Breast epithelium (tissue), 4 donors: ENCODE results near the gene CDH23. TPM values are rescaled to one million over a fixed set of nuclear protein-coding genes. Genes with fewer than 3 reads are reported as not detected.

ENCODE experiments used
- DNase-seq, 2 donors: peaks; one replicate each; pipeline ENCODE4 v3.0.0-alpha.2; 2019; ENCODE audit warnings: low spot score in 2 of 2
- H3K27ac ChIP-seq, 2 donors: fragments of 200-600 bp; sonication (generic) in 1 of 2; one replicate each; pipeline ENCODE4 v1.5.1; 2016 to 2019; ENCODE audit warnings: mild to moderate bottlenecking in 1 of 2
- H3K27me3 ChIP-seq, 2 donors: fragments of 200-600 bp; sonication (generic) in 1 of 2; one replicate each; pipeline versions ENCODE4 v1.5.1 to v1.6.0; 2017 to 2019; ENCODE audit warnings: control low read depth in 1 of 2, mild to moderate bottlenecking in 1 of 2
- H3K36me3 ChIP-seq: fragments of 200-600 bp; one replicate; pipeline ENCODE4 v1.5.1; 2019
- H3K4me1 ChIP-seq, 2 donors: fragments of 200-600 bp; sonication (generic); one replicate each; pipeline ENCODE4 v1.5.1; 2016 to 2019; ENCODE audit warnings: control low read depth in 1 of 2
- H3K4me3 ChIP-seq, 3 donors: fragments of 200-600 bp; sonication (generic); 1 replicate in 2 of 3; 2 replicates in 1 of 3; pipeline ENCODE4 v1.5.1; 2016 to 2019; ENCODE audit warnings: mild to moderate bottlenecking in 3 of 3, moderate library complexity in 2 of 3
- H3K9me3 ChIP-seq, 2 donors: fragments of 200-600 bp; sonication (generic) in 1 of 2; one replicate each; pipeline ENCODE4 v1.5.1; 2016 to 2019; ENCODE audit warnings: control low read depth in 1 of 2
- CTCF ChIP-seq, 3 donors: fragments of 450-650 bp; IDR thresholded peaks; one replicate each; pipeline ENCODE4 v1.5.1; 2016 to 2017; ENCODE audit warnings: antibody characterized with exemption in 3 of 3, mild to moderate bottlenecking in 3 of 3, moderate library complexity in 3 of 3
- POLR2A ChIP-seq: fragments of 450-650 bp; IDR thresholded peaks from one replicate; pipeline ENCODE4 v1.6.1; 2016; ENCODE audit warnings: antibody characterized with exemption, mild to moderate bottlenecking, moderate library complexity
- POLR2AphosphoS5 ChIP-seq, 3 donors: sonication (generic); formaldehyde crosslinking; IDR thresholded peaks; one replicate each; pipeline ENCODE4 v1.6.1; 2017; ENCODE audit warnings: antibody characterized with exemption in 3 of 3
- intact Hi-C: fragments of 100-400 bp; cut with DNase I; formaldehyde crosslinking; loops from one replicate; pipeline ENCODE4 v1.15.1; 2023; ENCODE audit warnings: low total_unique reads
- total RNA-seq, 3 donors: library from RNA; depleted of rRNA; stranded (reverse); fragments of >200 nt; gene quantifications; one replicate each; pipeline ENCODE4 v1.1.0, GENCODE V29; 2016

The CDH23 gene
- total RNA-seq, 3 donors from 2014 or later = 8.5 to 13.8 (median 11.6) TPM

DNA sequence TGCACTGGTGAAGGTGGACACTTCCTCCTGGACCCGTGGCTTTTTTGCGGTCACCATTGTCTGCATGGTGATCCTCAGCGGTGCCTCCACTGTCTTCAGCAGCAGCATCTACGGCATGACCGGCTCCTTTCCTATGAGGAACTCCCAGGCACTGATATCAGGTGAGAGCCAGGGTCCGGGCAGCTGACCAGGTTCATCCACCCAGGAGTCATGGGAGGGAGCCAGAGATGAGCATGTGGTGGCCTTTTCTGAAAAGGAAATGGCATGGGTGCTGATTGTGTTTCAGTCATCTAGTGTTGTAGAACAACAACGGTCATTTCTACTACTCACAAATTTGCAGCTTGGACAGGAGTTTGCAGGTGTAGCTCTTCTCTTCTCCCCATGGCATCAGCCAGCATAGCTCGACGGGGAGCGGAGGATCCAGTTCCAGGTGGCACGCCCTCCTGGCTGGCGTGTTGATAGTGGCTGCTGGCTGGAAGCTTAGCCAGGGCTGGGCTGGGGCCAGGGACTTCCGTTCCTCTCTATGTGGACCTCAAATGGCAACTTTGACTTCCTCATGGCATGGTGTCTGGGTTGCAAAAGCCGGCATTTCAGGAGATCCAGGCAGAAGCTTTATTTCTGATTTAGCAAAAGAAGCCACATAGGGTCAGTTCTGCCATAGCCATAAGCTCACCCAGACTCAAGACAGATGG is 44.9 kb upstream of the CDH23 start:
- Histone ChIP-seq H3K4me3 (no peak overlapping the region), H3K27ac (no peak overlapping the region), H3K9me3 (no peaks in the 10 kb centered on the region), H3K36me3 (no peaks in the 10 kb centered on the region), H3K4me1 (no peaks in the 10 kb centered on the region), H3K27me3 (no peaks in the 10 kb centered on the region)
- intact Hi-C loops = no loop called here
- peak in 1 of 2 donors; percentile 53 for DNase-seq
- no peak for TF ChIP-seq CTCF (IDR thresholded peaks at IDR 0.05)
- TF ChIP-seq POLR2AphosphoS5 (IDR thresholded peaks at IDR 0.05) = no peak
- no peak for TF ChIP-seq POLR2A

- Histone ChIP-seq H3K4me1 (no peaks in the 10 kb centered on the region), H3K4me3 (no peak overlapping the region), H3K9me3 (no peaks in the 10 kb centered on the region), H3K27me3 (no peaks in the 10 kb centered on the region), H3K27ac (no peak overlapping the region), H3K36me3 (no peaks in the 10 kb centered on the region)
- intact Hi-C loops = no loop called here
- TF ChIP-seq POLR2AphosphoS5 (IDR thresholded peaks at IDR 0.05) (no peak), CTCF (IDR thresholded peaks at IDR 0.05) (no peak), POLR2A (no peak)
- DNase-seq = no peak
These were observed 43.1 kb upstream of the CDH23 start for GRCh38 chr10:71353639-71354038.

DNA sequence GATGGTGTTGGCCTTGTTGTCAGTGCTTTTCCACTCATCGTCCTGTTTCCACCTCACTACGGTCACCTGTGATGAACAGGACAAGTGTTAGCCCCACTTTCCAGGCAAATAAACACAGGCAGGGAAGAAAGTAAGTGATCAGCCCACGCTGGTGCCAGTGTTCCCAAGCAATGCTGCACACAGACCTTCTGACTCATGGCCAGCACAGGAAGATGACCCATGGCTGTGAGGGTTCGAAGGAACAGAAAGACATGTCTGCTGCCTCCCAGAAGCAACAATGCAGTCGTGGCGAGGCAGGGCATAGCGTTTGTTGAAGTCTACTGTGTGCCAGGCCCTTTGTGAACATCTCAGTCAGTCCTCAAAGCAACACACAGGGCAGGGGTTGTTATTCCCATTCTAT is 41.9 kb upstream of the CDH23 start:
- Histone ChIP-seq H3K9me3 (no peaks in the 10 kb centered on the region), H3K4me1 (no peaks in the 10 kb centered on the region), H3K36me3 (no peaks in the 10 kb centered on the region), H3K27me3 (no peaks in the 10 kb centered on the region), H3K27ac (no peak overlapping the region), H3K4me3 (no peak overlapping the region)
- intact Hi-C loops = no loop called here
- TF ChIP-seq POLR2A (no peak), CTCF (IDR thresholded peaks at IDR 0.05) (no peak), POLR2AphosphoS5 (IDR thresholded peaks at IDR 0.05) (no peak)
- DNase-seq = no peak

DNA sequence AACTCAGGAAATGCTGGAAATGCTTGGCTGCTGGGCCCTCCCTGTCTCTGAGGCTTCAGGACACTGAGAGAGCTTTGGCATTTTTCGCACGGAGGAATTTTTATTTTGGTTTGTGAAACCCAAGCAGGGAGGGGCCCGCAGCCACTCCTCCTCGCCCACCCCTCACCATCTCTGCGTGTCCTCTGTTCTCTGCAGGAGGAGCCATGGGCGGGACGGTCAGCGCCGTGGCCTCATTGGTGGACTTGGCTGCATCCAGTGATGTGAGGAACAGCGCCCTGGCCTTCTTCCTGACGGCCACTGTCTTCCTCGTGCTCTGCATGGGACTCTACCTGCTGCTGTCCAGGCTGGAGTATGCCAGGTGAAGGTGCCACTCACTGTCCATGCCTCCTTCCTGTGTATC is 40.8 kb upstream of the CDH23 start:
- no peaks in the 10 kb centered on the region for H3K36me3 ChIP-seq
- no peak for TF ChIP-seq POLR2AphosphoS5 (IDR thresholded peaks at IDR 0.05)
- no peak for TF ChIP-seq POLR2A
- no peak for TF ChIP-seq CTCF (IDR thresholded peaks at IDR 0.05)

DNA sequence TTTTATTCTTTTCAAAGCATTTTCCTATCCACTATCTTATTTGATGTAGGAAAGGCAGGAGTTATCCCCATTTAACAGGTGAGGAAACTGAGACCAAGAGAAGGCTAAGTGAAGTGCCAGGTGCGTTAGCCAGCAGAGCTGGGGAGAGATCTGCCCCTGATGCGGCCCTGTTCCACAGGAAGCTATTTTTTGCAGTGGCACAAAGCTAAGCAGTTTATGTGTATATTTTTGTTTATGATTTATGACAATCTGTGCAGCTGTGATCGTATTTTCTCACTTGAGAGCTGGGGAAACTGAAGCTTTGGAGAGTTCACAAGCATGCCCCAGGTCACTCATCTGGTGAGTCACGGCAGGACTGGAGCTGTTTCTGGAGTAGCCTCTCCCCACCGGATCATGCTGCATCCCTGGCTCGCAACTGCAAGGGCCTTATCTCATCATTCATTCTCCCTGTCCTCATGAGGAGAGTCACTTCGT is 38.9 kb upstream of the CDH23 start:
- Histone ChIP-seq H3K9me3 (no peaks in the 10 kb centered on the region), H3K27ac (peak overlapping the region in 1 of 2 donors; percentile 43)

More for the DNA sequence above, 40.8 kb upstream of the CDH23 start:
- Histone ChIP-seq H3K4me3 (no peak overlapping the region), H3K27me3 (no peaks in the 10 kb centered on the region), H3K9me3 (no peaks in the 10 kb centered on the region), H3K27ac (no peak overlapping the region), H3K4me1 (no peaks in the 10 kb centered on the region)
- intact Hi-C loops = no loop called here
- DNase-seq = no peak

More for the DNA sequence above, 38.9 kb upstream of the CDH23 start:
- TF ChIP-seq POLR2A (no peak), POLR2AphosphoS5 (IDR thresholded peaks at IDR 0.05) (no peak), CTCF (IDR thresholded peaks at IDR 0.05) (no peak)
- H3K4me3 ChIP-seq = no peak overlapping the region
- H3K36me3 ChIP-seq = no peaks in the 10 kb centered on the region
- intact Hi-C loops = no loop called here
- no peak for DNase-seq
- no peaks in the 10 kb centered on the region for H3K27me3 ChIP-seq
- H3K4me1 ChIP-seq = no peaks in the 10 kb centered on the region
